ENCODE results near the gene PAQR8. TPM values are rescaled to one million over a fixed set of nuclear protein-coding genes. Genes with fewer than 3 reads are reported as not detected.

Gene PAQR8
- total RNA-seq, 1 donor from 2014 or later, result 5.8 TPM

DNA sequence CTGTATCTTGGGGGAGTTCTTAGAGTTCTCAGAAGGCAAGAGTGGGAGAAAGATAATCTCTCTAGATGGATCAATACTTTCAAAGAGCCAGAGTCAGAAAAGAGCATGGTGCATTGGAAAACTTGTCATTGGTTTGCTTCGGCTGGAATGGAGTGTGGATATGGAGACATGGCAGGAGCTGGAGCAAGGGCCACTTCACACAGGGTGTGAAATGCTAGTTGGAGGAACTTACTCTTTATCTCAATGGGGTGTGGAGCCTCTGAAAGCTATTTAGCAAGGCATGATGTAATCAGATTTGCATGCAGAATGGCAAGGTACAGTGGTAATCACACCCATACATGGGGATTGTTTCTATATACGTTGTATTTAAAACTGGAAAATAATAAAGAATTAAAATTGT lies 31.5 kb upstream of the PAQR8 start:
- no peaks in the 10 kb centered on the region for H3K36me3 ChIP-seq
- H3K9me3 ChIP-seq, result no peaks in the 10 kb centered on the region
- ATAC-seq (peak; percentile 84), DNase-seq (no peak)
- peaks cover 16% of the 10 kb centered on the region for H3K4me1 ChIP-seq
- H3K27me3 ChIP-seq, result no peaks in the 10 kb centered on the region
- H3K4me3 ChIP-seq, result no peak overlapping the region
- no peak for TF ChIP-seq CTCF (IDR thresholded peaks at IDR 0.05)
- intact Hi-C loops (cut with DNase I), result no loop called here
- H3K27ac ChIP-seq, result no peak overlapping the region

DNA sequence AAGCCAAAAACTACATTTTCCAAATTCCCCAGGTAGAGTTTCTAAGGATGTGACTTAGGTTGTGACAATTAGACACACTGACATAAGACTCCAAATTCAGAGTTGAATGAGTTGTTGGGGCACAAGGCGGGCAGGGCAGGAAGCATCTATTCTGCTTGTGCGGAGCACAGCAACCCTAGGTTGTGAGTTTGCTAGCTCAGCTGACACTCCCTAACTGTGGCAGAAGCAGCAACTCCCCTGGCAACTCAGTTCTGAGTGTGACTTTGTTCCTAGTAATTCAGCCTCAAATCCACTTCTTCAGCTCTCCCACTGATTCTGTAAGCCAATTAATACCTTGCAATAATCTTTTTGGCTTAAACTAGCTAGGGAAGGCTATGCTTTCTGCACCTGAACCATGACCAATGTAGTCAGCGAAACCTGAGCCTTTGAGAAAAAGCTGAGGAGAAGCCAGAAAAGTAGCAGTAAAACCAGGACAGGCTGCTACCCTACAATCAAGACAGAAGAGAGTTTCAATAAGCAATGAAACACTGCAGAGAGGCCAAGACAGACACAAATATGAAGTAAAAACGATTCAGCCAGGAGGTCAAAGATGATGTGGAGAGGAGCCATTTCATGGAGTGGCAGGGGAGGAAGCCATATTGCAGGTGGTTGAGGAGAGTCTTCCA lies 30.0 kb upstream of the PAQR8 start:
- Histone ChIP-seq H3K36me3 (no peaks in the 10 kb centered on the region), H3K27ac (no peak overlapping the region), H3K4me1 (peaks cover 16% of the 10 kb centered on the region), H3K27me3 (no peaks in the 10 kb centered on the region), H3K9me3 (no peaks in the 10 kb centered on the region), H3K4me3 (no peak overlapping the region)
- DNase-seq (no peak), ATAC-seq (no peak)
- intact Hi-C loops (cut with DNase I), result no loop called here
- TF ChIP-seq CTCF (IDR thresholded peaks at IDR 0.05), result no peak

DNA sequence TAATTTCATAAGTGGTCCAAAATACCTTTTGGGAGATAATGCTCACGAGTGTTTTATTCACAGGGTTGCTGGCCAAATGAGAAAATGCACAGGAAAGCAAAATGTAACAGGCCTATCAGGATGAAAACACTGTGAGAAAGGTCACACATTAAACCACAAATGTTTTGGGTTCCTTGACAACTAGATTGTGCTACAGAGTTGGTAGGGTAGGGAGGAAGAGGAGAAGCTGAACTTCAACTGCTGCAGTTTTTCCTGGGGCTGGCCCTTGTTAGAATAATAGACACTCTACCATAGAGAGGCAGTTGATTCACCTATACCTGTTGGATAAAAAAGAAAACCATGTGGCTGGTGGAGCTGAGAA lies 28.1 kb upstream of the PAQR8 start:
- no peaks in the 10 kb centered on the region for H3K9me3 ChIP-seq
- no peak for TF ChIP-seq CTCF (IDR thresholded peaks at IDR 0.05)

DNA sequence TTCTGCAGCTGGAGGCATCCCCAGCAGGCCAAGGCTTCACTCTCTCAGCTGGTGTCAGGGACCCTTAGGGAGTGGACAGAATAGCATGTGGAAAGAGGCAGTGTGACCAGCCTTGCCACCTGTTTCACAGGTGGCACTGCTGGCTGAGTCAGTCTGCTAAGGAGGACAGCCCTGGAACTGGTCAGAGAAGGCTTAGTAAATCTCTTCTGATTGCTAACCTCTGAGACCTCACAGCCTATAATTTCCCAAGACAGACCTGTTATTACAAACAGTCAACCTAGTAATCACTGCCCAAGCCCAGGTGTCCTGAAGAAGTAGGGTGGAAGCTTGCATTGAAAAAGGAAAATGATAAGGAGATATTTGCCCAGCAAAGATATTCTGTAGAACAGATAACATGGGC lies 26.4 kb upstream of the PAQR8 start:
- no peaks in the 10 kb centered on the region for H3K9me3 ChIP-seq
- H3K4me1 ChIP-seq, result peaks cover 4% of the 10 kb centered on the region
- intact Hi-C loops (cut with DNase I), result no loop called here
- no peak for ATAC-seq
- no peak for TF ChIP-seq CTCF (IDR thresholded peaks at IDR 0.05)
- H3K36me3 ChIP-seq, result no peaks in the 10 kb centered on the region
- DNase-seq, result no peak
- H3K27me3 ChIP-seq, result no peaks in the 10 kb centered on the region
- H3K27ac ChIP-seq, result peak overlapping the region; percentile 11
- H3K4me3 ChIP-seq, result no peak overlapping the region

More for the DNA sequence above, 28.1 kb upstream of the PAQR8 start:
- Histone ChIP-seq H3K4me3 (no peak overlapping the region), H3K27ac (peak overlapping the region; percentile 61), H3K27me3 (no peaks in the 10 kb centered on the region), H3K36me3 (no peaks in the 10 kb centered on the region), H3K4me1 (peaks cover 7% of the 10 kb centered on the region)
- intact Hi-C loops (cut with DNase I), result no loop called here
- ATAC-seq (peak; percentile 45), DNase-seq (no peak)

- no peaks in the 10 kb centered on the region for H3K36me3 ChIP-seq
- H3K4me3 ChIP-seq, result no peak overlapping the region
- H3K27ac ChIP-seq, result no peak overlapping the region
- H3K27me3 ChIP-seq, result no peaks in the 10 kb centered on the region
- intact Hi-C loops (cut with DNase I), result no loop called here
- TF ChIP-seq CTCF (IDR thresholded peaks at IDR 0.05), result no peak
- ATAC-seq, result no peak
- peaks cover 4% of the 10 kb centered on the region for H3K4me1 ChIP-seq
- H3K9me3 ChIP-seq, result no peaks in the 10 kb centered on the region
- no peak for DNase-seq
These were observed 24.9 kb upstream of the PAQR8 start for GRCh38 chr6:52336919-52337561.

Measured in upper lobe of right lung (tissue), 1 donor.